ENCODE data around the gene VAMP5.
A peak's percentile ranks its signal among the peaks of the same experiment; 100 is the strongest.

- TF ChIP-seq L3MBTL2 (conservative IDR thresholded peaks at IDR 0.05): peak; percentile 56; the same call in 1 of the 2 replicates
- no peak for TF ChIP-seq ELF4 (IDR thresholded peaks at IDR 0.05)
- TF ChIP-seq TARDBP (IDR thresholded peaks at IDR 0.05): no peak
- no peak for TF ChIP-seq SP1 (IDR thresholded peaks at IDR 0.05)
- TF ChIP-seq ARNT (IDR thresholded peaks at IDR 0.05): no peak
- no peak for TF ChIP-seq BHLHE40 (IDR thresholded peaks at IDR 0.05; ENCODE audit: borderline replicate concordance)
Observed at GRCh38 chr2:85602476-85603234, 18.4 kb downstream of the VAMP5 start, which contains the start of gene TMEM150A.

Measured in HEK293T (cell line).